GM21619 (cell line): ENCODE data around the gene PHOX2B.

Source experiments
- ATAC-seq: cut with Tn5 transposase; IDR thresholded peaks from one replicate; pipeline ENCODE4 v1.9.1; 2021; ENCODE audit not compliant: unreplicated experiment

Gene PHOX2B

DNA sequence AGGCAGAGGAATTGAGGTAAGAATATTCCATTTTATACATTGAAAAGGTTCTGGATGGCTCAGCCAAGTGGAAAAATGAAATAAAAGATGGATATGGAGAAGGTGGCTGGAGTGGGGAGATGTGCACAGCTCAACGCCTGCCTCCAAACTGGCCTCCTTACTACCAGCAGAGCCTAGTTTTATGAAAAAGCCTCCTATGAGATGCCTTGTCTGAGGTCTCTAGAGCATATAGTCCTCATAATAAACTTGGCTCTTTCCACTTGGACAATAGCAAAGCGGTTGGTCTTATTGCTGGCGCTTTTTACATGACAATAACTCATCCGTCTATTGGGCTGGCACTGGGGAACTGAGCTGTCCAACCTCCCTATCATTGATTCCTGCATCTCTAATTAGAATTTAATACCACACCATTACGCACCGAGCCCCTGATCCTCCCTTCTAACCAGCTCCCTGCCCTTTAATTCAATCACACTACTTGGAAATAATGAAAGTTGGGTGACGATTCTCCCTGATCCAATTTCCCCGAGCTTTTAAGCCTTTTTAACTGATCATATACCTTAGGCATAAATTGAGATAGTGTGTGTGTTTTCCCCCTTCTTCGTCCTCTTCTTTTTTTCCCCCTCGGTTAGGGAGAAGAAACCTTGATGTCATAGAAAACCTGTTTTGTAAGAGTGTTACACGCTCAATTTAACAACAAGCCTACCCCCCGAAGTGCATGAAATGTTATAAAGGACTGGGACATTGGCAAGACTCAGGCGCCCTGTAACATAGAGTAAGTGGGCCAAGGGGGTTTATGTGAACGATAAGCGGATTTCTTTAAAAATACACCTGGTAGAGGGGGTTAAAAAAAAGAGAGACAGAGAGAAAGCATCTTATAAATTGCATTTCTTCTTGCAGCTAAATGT is at the start of gene PHOX2B:
Gene PHOX2B (minus strand): TSS at position 155 of the 905 bp plus-strand sequence. CDS start 115 bp downstream, at position 40.
- ATAC-seq: no peak

DNA sequence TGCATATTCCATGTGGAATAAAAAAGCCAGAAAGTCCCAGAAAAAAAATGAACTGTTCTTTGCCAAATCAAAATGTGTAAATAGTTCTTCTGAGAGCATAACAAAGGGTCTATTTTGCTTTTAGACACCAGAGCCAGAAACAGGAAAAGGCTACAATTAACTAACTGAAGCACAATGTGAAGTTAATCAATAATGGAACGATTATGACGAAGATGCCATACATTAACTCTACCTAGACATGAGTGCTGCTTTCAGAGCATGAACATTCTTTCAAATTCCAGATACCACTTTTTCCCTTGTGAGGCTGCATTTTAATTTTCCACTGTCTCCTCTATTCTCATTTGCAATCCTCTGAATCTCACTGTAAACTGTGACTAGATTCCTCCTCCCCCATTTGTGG is 48.7 kb upstream of the PHOX2B start:
- no peak for ATAC-seq

DNA sequence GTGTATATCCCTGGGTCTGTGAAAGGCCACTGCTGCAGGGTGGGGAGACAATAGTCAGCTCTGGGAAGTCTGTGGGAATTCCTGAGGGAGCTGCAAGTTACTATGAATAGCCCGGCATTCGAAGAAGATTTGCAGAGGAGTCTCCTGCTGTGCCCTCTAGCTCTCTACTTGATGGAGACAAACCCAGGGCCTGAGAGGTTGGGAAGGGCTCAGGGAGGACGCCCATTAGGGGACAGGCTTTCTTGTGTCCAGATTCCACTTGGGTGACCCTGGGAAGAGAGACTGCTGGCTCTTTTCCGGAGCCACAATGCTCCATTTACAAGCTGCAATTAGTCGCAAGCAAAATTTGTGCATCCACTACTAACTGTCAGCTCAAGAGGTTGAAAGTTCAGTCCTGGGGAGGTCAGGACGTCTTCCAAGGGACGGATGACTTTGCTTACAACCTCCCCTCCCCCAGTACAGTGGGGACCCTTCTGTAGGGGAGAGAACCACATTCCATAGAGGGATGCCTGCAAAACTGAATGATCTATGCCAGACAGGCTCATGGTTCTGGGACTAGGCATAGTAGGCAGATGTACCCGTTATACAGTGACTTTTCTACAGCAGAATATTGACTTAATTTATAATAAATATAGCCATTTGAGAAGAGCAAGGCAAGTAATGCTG is 48.2 kb upstream of the PHOX2B start:
- no peak for ATAC-seq

DNA sequence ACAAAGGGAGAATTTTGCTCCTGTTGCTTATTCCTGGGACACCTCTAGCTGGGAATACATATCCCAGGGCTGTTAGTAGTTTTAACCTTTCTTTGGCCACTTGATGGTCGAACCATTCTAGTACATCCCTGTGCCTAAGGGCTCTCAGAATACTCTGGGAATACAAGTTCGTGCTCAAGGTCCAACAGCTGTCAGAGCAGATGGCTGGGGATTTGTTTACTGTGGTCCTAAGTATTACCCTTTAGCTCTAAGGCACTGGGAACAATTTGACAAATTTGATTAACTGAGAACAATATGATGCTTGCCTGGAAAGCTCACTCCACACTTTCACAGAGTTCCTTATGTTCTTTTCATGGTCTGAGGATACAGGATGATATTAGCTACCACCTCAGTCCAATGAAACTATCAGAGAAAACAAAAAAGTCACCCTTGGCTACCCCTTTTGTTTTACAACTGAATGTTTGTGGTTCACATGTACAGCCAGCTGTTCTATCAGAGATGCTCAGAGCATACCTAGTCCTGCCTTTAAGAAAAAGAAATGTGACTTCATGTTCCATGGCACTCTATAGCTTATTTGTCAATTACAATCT is 47.4 kb upstream of the PHOX2B start:
- ATAC-seq: no peak

DNA sequence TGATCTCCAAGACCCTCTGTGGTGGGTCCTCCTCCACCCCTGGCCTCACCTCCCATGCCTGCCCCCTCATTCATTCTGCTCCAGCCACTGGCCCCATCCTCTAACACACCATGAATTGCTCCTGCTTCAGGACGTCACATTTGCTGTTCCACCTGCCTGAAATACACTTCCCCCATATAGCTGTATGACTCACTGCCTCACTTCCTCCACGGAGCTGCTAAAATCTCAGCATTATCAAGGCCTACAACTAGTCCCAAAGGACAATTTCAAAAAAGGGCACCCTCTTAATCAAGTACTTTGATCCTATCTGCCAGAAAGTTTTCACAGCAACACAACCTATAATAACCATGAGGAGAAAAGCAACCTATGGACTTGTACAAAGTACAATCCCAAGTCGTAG is 43.6 kb upstream of the PHOX2B start:
- ATAC-seq: no peak

DNA sequence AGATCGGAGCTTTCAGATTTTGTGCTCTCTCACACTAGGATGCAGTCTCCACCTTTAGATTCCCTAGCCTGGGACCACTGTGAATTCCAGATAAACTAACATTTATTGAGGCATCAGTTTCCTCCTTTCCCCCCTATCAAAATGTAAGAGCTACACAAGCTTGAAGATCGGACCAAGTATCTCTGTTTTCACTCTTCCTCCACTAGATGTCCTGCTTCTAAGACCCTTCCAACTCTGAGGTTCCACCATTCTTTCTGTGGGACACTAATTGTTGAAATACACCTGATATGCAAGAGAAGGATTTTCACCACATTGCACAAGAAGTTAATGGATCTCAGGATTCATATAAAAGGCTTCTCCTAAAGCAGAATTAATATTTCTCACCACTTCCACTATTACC is 43.0 kb upstream of the PHOX2B start:
- ATAC-seq: no peak

DNA sequence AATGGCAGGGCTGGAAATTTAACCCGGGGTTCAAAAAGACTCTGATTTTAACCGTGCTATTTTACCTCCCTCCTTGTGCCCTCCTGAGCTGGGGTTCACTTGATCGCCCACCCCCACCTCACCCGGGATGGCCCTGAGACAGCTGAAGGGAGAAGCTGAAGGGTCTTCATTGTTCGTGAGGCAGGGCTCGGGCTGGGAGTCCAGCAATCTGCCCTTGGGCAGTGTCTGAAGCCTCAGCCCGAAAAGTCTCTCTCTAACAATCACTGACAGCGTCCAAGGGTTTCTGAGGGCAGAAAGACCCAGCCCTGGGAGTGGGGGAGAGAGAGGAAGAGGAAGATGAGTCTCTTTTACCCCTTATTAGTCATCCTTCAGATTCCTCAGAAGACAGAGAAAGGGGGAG is 39.4 kb upstream of the PHOX2B start:
- no peak for ATAC-seq

DNA sequence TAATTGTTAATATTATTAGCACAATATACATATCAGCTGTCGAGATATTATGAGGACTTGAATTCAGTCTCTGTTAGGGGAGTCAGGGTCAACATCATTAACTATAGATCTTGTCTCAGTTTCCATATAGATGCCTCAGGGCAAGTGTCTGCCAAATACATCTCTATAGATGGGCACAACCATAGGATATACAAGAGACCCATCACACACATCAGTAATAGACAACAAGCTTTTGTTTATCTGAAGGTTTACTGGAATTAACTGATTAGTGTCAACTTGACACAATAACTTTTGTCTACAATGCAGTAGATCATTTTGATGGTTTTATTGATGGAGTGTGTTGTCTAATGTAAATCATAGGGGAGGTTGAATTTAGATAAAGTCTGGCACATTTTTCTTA is 37.1 kb upstream of the PHOX2B start:
- no peak for ATAC-seq

DNA sequence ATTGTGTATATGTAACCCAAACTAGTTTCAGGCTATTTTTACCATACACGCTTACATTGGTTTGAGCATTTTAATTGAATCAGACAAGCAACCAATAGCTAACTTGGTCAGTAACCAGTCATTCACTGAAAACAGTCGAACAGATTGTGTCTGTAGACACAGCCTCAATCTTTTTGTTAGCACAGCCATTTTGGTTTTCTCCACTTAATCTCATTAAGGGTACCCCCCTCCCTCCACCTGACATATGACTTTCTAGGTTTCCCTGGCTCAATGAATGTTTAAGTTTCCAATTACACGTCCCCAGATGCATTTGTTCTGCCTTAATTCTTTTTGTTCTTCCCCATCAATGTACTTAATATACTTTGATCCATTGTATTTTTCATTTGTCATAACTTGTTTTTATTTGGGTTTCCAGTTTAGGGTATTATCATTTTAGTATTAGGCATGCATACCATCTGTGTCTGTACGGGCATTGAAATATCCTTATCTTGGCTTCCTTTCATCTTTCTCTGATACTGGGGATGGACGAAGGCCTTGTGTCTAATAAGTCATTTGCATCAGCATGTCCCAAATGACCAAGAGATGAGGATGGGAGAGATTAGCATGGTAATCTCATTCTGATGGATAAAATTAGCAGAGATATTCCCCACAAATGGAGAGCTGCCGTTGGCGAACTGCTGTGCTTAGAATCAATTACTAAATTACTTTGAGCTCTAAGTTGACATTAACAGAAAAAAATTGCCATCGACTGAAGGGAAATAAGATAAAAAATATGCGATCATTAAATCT is 35.9 kb upstream of the PHOX2B start:
- ATAC-seq: no peak

DNA sequence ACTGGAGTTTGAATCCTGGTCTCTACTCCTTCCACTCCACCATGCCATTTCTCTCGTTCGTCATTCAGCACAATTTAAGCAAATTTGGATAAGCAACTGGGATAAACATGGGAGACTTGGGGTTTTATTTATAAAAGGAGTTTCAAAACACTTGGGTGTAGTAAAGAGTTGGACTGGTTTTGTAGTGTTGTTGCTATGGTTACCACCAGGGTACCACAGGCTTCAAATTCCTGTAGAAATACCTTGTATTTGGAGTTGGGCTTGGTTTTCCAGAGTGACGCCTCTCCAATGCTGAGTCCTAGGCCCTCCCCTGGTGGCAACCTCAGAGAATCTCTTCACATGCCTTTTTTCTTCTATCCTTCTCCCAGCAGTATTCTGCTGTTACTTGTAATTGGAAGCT is 27.9 kb upstream of the PHOX2B start:
- no peak for ATAC-seq

DNA sequence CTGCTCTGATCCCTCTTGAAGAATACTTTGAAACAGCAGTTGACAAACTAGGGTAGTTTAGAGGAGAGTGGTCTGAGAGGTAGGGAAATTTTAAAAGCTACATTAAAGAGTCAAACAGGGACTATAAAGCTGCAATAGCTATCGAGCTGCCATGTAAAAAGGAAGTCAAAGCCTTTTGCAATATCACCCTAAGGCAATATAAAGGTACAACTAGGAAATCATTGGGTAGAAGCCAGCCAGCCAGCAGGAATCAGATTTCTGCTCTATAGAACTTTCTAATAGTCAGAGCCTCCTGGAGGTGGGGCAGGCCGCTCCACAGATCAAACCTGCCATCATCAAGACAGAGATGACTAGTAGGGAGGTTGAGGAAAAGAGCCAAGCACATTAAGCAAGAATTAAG is 15.2 kb upstream of the PHOX2B start:
- ATAC-seq: no peak

DNA sequence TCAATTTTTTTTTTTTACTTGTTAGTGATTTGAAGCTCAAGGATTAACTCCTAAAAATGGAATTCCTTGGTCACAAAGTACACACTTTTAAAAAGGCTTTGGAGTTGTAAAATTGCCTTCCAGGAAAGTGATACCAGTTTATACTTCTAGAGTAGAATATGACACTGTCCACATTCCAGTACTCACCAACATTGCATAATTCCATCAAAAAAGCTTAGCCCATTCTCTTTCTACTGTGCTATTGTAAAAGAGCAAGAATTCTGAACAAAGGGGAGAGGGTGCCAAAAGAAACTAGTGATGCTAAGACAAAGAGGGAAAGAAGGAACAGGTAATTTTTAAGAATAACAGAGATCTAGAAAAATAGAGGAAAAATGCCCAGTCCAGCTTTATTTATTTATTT is 10.4 kb upstream of the PHOX2B start:
- ATAC-seq: no peak

DNA sequence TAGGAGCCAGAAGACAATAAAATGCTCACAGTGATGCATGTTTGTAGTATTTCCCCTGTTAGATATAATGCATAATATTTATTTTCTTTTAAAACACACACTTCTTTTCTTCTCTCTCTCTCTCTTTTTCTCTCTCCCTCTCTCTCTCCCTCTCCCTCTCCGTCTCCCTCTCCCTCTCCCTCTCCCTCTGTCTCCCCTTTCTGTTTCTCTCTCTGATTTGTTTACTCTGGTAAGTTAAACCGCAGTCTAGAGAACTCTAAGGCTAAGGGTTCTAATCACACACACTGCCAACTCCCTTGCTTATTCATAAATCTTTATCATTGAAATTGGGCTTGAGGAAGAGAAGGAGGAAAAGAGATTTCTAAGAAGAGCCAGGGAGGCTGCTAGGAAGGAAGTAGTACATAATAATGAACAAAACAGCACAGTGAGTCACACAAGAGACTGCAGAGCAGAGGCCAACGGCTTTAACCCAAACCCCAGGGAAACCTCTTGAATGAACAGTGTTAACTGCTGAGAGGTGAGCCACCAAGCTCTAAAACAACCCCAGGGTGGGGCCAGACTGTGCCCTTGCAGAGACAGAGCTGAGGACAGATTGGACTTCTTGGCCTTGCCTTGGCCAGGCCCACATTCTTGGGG is 9.1 kb upstream of the PHOX2B start:
- ATAC-seq: no peak

DNA sequence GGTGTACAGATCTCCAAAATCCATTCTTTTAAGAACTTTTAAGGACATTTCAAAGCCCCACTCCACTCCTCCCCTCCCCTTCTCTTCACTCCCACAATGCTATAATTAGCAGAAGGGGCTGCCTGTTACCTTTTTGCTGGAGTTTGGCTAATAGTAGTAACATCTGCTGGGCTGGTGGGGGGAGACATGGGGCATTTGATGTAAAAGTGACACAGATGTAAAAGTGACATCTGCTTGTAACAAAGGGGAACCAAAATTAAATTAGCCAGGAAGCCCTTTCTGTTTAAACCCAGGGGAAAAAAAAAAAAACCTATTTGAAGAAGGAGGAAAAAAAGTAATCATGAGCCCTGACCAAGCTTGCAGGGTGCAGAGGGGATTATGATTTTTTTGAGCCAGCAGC is 5.4 kb upstream of the PHOX2B start:
- ATAC-seq: no peak

DNA sequence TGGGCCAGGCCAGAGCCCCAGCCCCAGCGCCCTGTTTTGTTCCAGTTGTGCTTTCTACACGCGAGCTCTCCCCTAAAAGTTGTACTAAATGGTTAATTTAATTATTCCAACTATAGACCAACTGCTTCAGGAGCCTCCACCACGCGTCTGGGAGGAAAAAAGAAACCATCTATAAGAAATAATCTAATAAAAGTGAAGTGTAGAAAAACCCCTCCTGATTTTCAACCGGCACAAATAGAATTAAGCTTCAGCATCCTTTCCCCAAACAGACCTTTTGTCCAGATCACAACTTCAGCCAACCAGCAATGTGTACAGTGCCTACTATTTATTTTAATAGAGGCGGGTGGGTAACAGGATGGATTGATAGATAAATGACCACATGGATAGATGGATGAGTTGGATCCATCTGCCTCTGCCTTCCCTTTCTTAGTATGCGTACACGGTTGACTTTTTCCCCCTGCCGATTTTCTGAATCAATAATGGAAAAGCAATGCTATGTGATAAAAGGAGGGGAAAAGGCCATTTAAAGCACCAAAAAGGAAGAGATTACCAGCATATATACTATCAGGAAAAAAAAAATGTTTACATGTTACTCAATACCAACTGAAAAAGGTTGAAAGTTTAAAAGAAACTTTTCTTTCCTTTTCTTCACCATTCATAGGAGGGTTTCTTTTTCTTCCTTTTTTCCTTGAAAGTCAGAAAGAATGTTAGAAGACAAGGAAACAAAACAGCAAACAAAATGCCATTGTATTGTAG is 3.7 kb upstream of the PHOX2B start:
- no peak for ATAC-seq

DNA sequence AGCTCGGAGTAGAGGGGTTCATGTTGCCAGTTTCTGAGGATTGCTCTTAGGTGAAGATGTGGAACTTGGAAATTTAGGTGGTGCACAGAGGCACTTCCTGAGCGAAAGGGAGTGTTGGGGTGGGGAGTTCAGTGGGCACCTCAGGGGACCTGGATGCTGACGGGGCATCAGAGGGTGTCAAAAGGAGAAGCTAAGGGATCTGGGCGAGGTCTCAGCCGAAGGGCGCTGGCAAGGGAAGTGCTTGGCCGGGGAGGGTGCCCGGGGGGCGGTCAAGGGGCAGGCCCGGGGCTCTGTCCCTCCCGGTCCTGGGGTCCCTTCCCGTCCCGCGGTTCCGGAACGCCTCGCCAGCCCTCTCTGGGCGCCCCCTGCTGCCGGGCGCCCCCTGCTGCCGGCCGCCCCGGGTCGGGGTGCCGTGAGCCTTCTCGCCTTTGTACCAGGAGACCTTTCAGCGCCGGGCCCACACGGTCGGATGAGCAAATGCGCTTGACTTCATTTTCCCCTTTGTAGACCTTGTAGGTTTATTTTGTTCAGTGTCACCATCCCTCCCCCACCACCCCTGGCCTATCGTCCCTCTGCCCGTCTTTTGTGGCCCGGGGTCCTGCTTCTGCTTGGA is 3.0 kb upstream of the PHOX2B start:
- no peak for ATAC-seq

DNA sequence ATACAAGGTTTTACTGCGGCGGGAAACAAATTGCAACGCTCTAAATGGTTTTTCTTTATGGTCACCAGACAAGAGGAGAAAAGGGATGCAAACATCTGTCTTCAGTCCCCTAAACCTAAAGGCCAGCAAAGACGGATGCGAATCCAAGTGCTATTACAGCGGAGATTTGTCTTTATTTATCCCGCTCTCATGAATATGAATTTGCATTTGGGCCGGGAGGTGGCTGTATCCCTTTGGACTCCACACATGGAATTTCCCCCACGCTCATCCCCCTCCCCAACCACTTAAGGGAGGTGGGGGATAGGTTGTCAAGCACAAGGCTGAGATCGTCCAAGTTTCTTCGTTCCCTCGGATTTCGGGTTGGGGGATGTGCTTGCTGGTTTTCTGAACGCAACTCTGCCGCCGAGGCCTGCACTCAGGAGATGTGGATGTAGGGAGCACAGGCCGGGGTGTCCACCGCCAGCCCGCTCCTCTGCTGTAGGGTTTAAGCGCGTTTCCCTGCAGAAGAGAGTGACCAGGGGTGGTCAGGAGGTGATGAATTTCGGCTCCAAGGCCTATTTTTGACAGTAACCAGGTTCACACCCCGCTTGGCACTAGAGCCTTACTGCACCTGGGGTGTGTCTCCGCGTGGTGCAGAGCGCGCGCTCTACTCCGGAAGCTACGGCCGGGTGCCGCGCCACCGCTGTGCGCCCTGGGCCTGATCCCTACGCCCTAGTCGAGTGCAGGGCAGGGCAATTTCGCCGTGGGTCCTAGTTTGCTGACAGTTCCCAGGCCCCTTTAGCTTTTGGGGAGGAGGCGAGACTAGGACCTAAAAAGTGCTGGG is 2.3 kb upstream of the PHOX2B start:
- no peak for ATAC-seq

DNA sequence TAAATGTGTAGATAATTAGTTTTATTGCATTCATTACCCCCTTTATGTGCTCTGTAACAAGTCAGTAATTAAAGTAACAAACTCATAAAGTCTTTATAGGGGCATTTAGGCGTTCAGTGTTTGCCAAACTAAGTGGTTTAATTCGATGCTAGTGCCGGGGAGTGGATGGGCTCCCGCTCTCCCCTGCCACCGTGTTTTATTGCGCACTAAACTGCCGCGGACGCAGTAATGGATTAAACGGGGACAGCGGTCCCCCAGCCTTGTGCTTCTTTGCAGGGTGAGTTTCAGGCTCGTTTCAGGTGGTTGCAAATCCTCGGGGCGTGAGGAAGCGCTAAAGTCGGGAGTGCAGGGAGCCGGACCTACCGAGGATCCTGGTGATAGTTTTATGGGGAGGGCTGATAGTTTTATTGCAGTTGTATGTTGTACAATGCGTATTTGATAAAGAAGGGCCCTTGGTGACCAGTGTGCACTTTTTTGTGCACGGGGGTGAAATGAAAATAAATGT is 1.6 kb upstream of the PHOX2B start:
- no peak for ATAC-seq

DNA sequence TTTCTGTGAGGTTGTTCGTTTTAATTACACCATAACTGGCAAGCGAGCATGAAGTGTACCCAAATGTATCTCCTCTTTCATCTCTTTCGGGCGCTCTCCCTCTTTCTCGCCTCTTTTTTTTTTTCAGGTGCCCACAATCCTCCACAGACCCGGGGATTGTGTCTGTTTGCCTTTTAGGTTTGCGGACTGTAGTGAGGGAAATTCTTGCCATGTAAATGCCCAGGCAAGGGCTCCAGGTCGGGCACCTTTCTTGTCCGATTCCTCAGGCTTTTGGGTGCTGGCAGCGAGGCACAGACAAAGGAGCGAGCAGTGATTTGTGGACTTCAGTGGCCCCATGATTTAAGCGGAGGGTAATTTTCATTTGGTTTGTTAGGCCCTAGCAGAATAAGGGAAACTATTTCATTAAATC is 1.1 kb upstream of the PHOX2B start:
- ATAC-seq: no peak
